ENCODE results near the gene PDC. TPM values are rescaled to one million over a fixed set of nuclear protein-coding genes. Genes with fewer than 3 reads are reported as not detected.

PDC gene
- total and polyA plus RNA-seq, 2 donors (not counting 3 experiments of a cell fraction or from before 2014, with no cell fraction given): not detected

DNA sequence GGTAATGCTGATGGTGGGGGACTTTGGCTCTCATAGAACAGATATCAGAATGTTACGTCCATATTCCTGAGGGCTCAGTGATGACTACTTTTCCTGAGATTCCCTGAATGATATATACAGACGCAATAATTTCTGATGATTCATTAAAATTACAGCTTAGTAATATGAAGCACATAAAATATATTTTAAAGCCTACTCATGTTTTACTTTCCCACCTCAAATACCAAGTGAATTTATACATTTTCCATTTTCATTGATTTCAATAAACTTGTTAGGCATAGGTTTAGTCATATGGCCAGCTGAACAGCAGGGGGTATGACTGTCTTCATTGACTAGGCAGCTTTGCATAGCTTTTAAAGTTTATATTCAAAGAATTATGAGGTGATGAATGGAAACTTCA lies 26.2 kb upstream of the PDC start:
- CTCF ChIA-PET: interaction anchor here (0.7 to 4.5 kb wide), 6 partner anchors 12 to 499 kb away, joined by 3 to 23 read pairs (median 5); no protein-coding TSS in a partner anchor
- DNase-seq (ENCODE audit: low read depth, low spot score) (peak; percentile 16), FAIRE-seq (no peak)
- no peaks in the 10 kb centered on the region for H3K9me1 ChIP-seq (replicated peaks; ENCODE audit: control insufficient read depth, extremely low read depth, insufficient read depth, low read length)
- dilution Hi-C loops (cut with MboI; ENCODE audit: extremely low pct_ligation_motif_present, low sequenced_read_pairs) (no loop called here), intact Hi-C loops (cut with micrococcal nuclease) (no loop called here)
- no peaks in the 10 kb centered on the region for H3K36me3 ChIP-seq (ENCODE audit: control insufficient read depth in 2 of 2, extremely low read depth in 1 of 2, insufficient read depth in 2 of 2, low read length in 2 of 2)
- no peaks in the 10 kb centered on the region for H4K20me1 ChIP-seq (replicated peaks; ENCODE audit: control insufficient read depth, extremely low read depth, insufficient read depth, low read length)
- H3K9ac ChIP-seq (replicated peaks; ENCODE audit: extremely low read depth, insufficient read depth, low read length): no peak overlapping the region
- POLR2A ChIA-PET: no interaction called here
- peaks cover 15% of the 10 kb centered on the region for H3K4me1 ChIP-seq (ENCODE audit: control insufficient read depth, extremely low read depth, insufficient read depth, low read length)
- H3K4me3 ChIP-seq (replicated peaks in 1 of 3; ENCODE audit: insufficient read depth in 1 of 3, low read depth in 1 of 3, low read length in 3 of 3): no peak overlapping the region
- no peak overlapping the region for H3K4me2 ChIP-seq (ENCODE audit: insufficient read depth, low read length)
- no peaks in the 10 kb centered on the region for H3K9me3 ChIP-seq (replicated peaks; ENCODE audit: control insufficient read depth, insufficient read depth, low read length)
- H2AFZ ChIP-seq (ENCODE audit: low read depth, low read length): no peak overlapping the region
- no peak overlapping the region for H3K27ac ChIP-seq (ENCODE audit: insufficient read depth, low read depth, low read length)
- H3K79me2 ChIP-seq (ENCODE audit: control insufficient read depth, insufficient read depth, low read length): no peaks in the 10 kb centered on the region
- no peaks in the 10 kb centered on the region for H3K27me3 ChIP-seq (ENCODE audit: control insufficient read depth in 2 of 2, insufficient read depth in 2 of 2, low read length in 2 of 2)
- no TSS peak for BruUV-seq (replicated peaks)
- no peak for TF ChIP-seq JUN (IDR thresholded peaks at IDR 0.05; ENCODE audit: borderline replicate concordance, insufficient read depth, insufficient read length, low read depth)
- TF ChIP-seq, protein P1, sequence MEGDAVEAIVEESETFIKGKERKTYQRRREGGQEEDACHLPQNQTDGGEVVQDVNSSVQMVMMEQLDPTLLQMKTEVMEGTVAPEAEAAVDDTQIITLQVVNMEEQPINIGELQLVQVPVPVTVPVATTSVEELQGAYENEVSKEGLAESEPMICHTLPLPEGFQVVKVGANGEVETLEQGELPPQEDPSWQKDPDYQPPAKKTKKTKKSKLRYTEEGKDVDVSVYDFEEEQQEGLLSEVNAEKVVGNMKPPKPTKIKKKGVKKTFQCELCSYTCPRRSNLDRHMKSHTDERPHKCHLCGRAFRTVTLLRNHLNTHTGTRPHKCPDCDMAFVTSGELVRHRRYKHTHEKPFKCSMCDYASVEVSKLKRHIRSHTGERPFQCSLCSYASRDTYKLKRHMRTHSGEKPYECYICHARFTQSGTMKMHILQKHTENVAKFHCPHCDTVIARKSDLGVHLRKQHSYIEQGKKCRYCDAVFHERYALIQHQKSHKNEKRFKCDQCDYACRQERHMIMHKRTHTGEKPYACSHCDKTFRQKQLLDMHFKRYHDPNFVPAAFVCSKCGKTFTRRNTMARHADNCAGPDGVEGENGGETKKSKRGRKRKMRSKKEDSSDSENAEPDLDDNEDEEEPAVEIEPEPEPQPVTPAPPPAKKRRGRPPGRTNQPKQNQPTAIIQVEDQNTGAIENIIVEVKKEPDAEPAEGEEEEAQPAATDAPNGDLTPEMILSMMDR (IDR thresholded peaks at IDR 0.05; ENCODE audit: extremely low read depth in 1 of 2, insufficient read depth in 1 of 2, low read depth in 1 of 2, low read length in 2 of 2): no peak
- TF ChIP-seq POLR2AphosphoS5 (IDR thresholded peaks at IDR 0.05; ENCODE audit: insufficient read depth, low read depth, low read length): no peak
- TF ChIP-seq, protein P2, sequence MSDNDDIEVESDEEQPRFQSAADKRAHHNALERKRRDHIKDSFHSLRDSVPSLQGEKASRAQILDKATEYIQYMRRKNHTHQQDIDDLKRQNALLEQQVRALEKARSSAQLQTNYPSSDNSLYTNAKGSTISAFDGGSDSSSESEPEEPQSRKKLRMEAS (IDR thresholded peaks at IDR 0.05; ENCODE audit: insufficient read depth, insufficient read length): no peak
- no peak for TF ChIP-seq POLR2A (IDR thresholded peaks at IDR 0.05; ENCODE audit: low read depth, low read length)
- TF ChIP-seq GATA2 (IDR thresholded peaks at IDR 0.05; ENCODE audit: insufficient read depth, insufficient read length, low read depth, low read length): no peak
- no peak for TF ChIP-seq EZH2 (IDR thresholded peaks at IDR 0.05; ENCODE audit: borderline replicate concordance, low read depth, low read length, severe bottlenecking)
- no peak for TF ChIP-seq MYC (IDR thresholded peaks at IDR 0.05; ENCODE audit: low read depth, low read length)
- TF ChIP-seq FOS (IDR thresholded peaks at IDR 0.05; ENCODE audit: borderline replicate concordance, insufficient read depth, low read length): no peak

Measured in endothelial cell of umbilical vein (primary cell).